HG02759 (cell line): ENCODE data around the gene CASD1.
A peak's percentile ranks its signal among the peaks of the same experiment; 100 is the strongest.

Experiments used
- ATAC-seq: cut with Tn5 transposase; IDR thresholded peaks from one replicate; pipeline ENCODE4 v1.9.1; 2021; ENCODE audit warnings: mild to moderate bottlenecking, moderate library complexity; ENCODE audit not compliant: unreplicated experiment

CASD1 gene

GRCh38 chr7:94578614-94579013, 69.0 kb downstream of the CASD1 start:
- no peak for ATAC-seq

GRCh38 chr7:94579470-94579869, 69.9 kb downstream of the CASD1 start:
- ATAC-seq, result no peak

GRCh38 chr7:94580601-94581000, 71.0 kb downstream of the CASD1 start:
- ATAC-seq, result no peak

DNA sequence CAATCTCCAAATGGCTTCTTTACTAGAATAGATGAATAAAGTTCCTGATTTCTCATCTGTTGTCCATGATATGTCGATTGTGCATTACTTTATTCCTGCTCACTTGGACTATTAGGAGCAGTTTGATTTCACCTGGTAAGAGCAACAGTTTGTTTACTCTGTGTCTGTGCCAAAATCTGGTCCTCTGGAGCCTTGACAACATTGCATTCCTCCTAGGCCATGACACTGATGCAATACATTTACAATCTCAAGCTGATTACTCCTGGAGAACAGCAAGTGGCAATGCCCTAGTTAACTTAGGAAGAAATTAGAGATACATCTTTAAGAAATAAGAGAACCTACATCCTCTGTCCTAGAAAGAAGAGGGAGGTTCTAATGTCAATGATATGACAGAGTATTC, 74.5 kb downstream of the CASD1 start:
- no peak for ATAC-seq

DNA sequence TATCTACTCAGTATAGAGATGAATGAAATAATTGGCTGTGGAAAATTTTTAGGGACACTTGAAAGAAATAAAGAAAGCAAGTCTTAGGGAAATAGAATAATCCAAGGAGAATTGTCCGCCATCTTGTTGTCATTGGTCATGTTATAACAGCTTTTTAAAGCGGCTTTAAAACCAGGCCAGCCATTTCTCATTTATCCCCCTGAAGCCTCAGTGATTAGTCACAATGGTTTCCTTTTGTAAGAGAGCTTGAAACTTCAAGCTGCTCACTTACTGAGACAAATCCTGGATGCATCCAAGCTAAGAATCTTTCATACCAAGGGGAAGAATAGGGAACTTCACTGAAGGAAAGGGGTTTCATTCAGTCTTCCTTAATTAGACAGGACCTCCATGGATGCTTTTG, 78.5 kb downstream of the CASD1 start:
- ATAC-seq, result no peak

GRCh38 chr7:94590526-94591162, 81.0 kb downstream of the CASD1 start:
- peak; percentile 34 for ATAC-seq

- ATAC-seq, result peak; percentile 63
These were observed 81.6 kb downstream of the CASD1 start for GRCh38 chr7:94591176-94591575.

DNA sequence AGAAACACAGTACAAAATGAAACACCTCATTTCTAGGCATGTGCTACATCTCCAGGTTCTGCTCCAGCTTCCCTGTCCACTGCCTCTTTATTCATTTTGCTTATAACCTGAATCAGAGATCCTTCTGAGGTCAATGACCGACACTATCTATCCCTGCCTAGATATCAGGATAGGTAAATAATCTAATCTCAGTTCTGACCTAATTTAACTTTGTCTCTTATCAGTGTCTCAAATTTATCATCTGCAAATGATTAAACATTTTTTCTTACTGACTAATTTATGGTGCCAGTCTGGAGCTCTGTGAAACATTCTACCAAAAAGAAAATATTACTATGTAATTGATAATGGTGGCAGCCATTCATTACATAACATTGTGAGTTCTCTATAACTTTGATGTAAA, 85.3 kb downstream of the CASD1 start:
- ATAC-seq, result no peak

GRCh38 chr7:94595717-94596116, 86.1 kb downstream of the CASD1 start:
- no peak for ATAC-seq

GRCh38 chr7:94600267-94600666, 90.7 kb downstream of the CASD1 start:
- no peak for ATAC-seq

DNA sequence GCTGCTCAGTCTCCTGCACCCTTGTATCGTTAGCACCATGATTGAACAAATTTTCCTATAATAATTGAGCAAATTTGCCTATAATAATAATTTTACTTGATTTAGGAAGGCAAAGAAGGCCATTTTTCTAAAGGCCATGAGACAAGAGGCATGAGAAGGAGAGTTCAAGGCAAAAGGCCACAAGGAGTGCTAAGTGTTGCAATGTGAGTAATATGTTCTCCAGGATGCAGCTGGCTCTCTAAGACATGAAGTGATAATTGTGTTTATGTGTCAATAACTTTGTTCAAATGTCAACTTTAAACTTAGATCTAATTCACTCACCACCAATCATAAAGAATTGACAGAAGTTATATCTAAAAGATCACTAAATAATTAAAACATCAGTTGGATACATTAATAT, 92.6 kb downstream of the CASD1 start:
- no peak for ATAC-seq

DNA sequence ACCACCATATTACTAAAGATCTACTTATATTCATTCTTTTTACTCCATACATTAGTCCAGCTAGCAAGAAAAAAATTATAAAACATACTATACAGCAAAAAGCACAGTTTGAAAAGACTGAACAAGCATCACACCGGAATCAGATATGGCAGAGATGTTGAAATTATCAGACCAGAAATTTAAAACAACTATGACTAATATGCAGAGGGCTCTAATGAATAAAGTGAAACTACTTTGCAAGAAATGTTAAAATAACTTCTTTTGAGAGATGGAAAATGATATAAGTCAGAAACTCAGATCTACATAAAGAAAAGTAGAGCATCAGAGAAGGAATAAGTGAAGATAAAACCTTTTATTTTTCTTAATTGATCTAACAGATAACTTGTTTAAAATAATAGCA, 95.4 kb downstream of the CASD1 start:
- no peak for ATAC-seq
